GM12872 (cell line): Measurements from ENCODE around the gene ZNF516.

Source experiments
- CTCF ChIP-seq: IDR thresholded peaks from 3 replicates; pipeline ENCODE4 v1.5.1; 2011; ENCODE audit warnings: low read depth, mild to moderate bottlenecking, low read length, moderate library complexity; ENCODE audit not compliant: insufficient read depth

The ZNF516 gene, protein sequence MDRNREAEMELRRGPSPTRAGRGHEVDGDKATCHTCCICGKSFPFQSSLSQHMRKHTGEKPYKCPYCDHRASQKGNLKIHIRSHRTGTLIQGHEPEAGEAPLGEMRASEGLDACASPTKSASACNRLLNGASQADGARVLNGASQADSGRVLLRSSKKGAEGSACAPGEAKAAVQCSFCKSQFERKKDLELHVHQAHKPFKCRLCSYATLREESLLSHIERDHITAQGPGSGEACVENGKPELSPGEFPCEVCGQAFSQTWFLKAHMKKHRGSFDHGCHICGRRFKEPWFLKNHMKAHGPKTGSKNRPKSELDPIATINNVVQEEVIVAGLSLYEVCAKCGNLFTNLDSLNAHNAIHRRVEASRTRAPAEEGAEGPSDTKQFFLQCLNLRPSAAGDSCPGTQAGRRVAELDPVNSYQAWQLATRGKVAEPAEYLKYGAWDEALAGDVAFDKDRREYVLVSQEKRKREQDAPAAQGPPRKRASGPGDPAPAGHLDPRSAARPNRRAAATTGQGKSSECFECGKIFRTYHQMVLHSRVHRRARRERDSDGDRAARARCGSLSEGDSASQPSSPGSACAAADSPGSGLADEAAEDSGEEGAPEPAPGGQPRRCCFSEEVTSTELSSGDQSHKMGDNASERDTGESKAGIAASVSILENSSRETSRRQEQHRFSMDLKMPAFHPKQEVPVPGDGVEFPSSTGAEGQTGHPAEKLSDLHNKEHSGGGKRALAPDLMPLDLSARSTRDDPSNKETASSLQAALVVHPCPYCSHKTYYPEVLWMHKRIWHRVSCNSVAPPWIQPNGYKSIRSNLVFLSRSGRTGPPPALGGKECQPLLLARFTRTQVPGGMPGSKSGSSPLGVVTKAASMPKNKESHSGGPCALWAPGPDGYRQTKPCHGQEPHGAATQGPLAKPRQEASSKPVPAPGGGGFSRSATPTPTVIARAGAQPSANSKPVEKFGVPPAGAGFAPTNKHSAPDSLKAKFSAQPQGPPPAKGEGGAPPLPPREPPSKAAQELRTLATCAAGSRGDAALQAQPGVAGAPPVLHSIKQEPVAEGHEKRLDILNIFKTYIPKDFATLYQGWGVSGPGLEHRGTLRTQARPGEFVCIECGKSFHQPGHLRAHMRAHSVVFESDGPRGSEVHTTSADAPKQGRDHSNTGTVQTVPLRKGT

DNA sequence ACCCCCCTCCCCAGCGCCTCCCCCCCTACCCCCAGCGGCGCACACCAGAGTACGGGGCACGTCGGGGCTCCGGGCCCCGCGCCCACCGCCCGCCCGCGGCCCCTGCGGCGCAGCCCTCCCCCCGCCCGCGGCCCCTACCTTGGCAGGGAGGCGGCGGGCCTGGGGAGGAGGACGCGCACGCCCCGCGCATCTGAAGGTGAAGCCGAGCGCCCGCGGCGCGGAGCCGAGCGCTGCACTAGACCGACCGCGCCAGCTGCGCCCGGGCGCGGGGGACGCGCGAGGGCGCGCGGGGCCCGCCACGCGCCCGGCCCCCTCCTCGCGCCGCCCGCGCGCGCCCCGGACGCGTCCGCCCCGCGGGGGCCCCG lies at the start of gene ZNF516:
ZNF516 (minus strand) TSS at position 237 of the 365 bp plus-strand sequence. CDS start 52,188 bp downstream, outside the sequence.
- TF ChIP-seq CTCF = no peak

DNA sequence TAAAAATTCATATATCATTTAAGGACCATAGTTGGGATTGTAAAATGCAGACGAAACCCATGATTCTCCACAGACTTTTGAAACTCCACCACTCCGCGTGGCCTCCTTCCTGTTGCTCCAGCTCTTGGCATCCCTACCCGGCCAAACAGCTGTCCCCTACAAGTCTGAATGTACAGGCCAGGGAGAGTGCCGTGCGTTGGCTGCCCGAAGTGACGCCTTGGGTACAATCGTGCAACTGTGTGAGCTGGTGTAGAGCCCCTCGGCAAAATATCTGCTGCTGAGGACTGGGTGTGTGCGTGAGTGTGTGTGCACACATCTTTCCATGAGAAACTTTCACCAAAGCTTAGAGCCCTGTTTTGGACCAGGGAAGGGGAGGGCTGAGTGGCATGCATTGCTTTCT lies 43.8 kb upstream of the ZNF516 start:
- no peak for TF ChIP-seq CTCF

GRCh38 chr18:76537621-76538020 lies 42.6 kb upstream of the ZNF516 start:
- TF ChIP-seq CTCF = no peak

- no peak for TF ChIP-seq CTCF
Measured at GRCh38 chr18:76532875-76533274, 37.8 kb upstream of the ZNF516 start.

DNA sequence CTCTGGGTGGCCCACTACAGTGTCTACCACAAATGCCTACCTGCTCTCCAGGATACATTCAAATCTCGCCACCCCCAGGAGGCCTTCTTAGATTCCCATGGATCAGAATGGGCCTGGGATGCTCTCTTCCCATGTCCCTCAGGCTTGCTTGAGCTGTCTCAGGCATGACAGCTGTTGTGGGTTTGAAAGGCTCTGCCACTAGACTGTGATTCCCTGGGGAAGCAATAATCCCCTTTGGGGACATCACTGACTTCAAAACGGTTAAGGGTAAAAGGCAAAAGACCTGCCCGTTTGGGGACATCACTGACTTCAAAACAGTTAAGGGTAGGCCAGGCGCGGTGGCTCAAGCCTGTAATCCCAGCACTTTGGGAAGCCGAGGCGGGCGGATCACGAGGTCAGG lies 35.8 kb upstream of the ZNF516 start:
- no peak for TF ChIP-seq CTCF

- no peak for TF ChIP-seq CTCF
Measured at GRCh38 chr18:76530391-76530790, 35.3 kb upstream of the ZNF516 start.

DNA sequence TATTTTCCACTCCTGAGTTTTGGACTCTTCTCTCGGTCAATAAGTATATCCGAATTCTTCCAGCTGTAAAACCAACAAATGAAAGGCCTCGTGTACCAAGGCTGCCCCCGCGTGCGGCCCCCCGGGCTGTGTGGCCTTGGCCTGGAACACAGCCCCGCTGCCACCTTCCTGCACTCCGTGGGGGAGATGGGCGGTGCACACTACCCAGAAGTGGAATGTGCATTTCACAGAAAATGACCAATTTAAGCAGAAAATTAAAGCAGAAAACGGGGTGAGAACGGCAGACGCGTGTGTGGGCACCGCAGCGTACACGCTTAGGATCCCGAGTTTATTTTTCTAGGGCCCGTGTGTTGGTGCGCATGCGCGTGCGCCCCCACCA lies 34.4 kb upstream of the ZNF516 start:
- no peak for TF ChIP-seq CTCF
